HCT116 (cell line): ENCODE results near the gene ZER1. TPM values are rescaled to one million over a fixed set of nuclear protein-coding genes. Genes with fewer than 3 reads are reported as not detected.

Experiments
- ATAC-seq: fragments of 200-7000 bp; cut with Tn5 transposase; 2 replicates; pipeline ENCODE4 v1.9.1; 2020; ENCODE audit warnings: mild to moderate bottlenecking, moderate library complexity
- BruUV-seq: library from RNA; stranded (reverse); fragments of 400-500 nt; replicated peaks from 2 replicates; lab custom pipeline; 2021; lab: Mats Ljungman, UMichigan
- CTCF ChIA-PET: fragments of 300-600 bp; sonication (Branson Sonifier 250); formaldehyde crosslinking; loops from one replicate; lab custom pipeline; 2021; ENCODE audit warnings: antibody characterized with exemption; lab: Charles Lee
- POLR2A ChIA-PET: fragments of 300-600, 350-600 bp; sonication (Branson Sonifier 250); formaldehyde crosslinking; loops from one replicate; lab custom pipeline; 2021; ENCODE audit warnings: antibody characterized with exemption; lab: Charles Lee
- RAD21 ChIA-PET, 2 experiments: fragments of 300-600 bp; sonication (Branson Sonifier 250); formaldehyde crosslinking; loops; one replicate each; lab custom pipeline; 2023; ENCODE audit warnings: low total read pairs in 2 of 2; ENCODE audit not compliant: uncharacterized antibody in 2 of 2, unreplicated experiment in 2 of 2, low non-redundant PET in 1 of 2; lab: Charles Lee
- DNase-seq: peaks from one replicate; pipeline ENCODE4 v3.0.0-alpha.2; 2010; ENCODE audit warnings: low read depth, low spot score
- H2AFZ ChIP-seq: fragments of 200-600 bp; shearing (Covaris generic), sonication (generic); 2 replicates; pipeline ENCODE4 v1.6.1; 2017; ENCODE audit warnings: low read depth, mixed run types, mixed read lengths, antibody characterized with exemption, low read length; ENCODE audit not compliant: poor library complexity, severe bottlenecking
- H3K27ac ChIP-seq: 2 replicates; pipeline ENCODE4 v1.5.1; 2012; ENCODE audit warnings: low read depth, low read length
- H3K27me3 ChIP-seq: fragments of 200-600 bp; sonication (generic); 2 replicates; pipeline ENCODE4 v1.6.1; 2016; ENCODE audit warnings: mixed run types, low read length, mixed read lengths; ENCODE audit not compliant: insufficient read depth
- H3K36me3 ChIP-seq, 2 experiments: fragments of 200-500 bp in 1 of 2; fragments of 200-600 bp in 1 of 2; sonication (Bioruptor generic) in 1 of 2; sonication (generic) in 1 of 2; 2 replicates each; pipeline versions ENCODE4 v1.5.1 to v1.6.1; 2014 to 2016; ENCODE audit warnings: low read length in 2 of 2, inconsistent platforms in 1 of 2, mixed read lengths in 1 of 2, mixed run types in 1 of 2; ENCODE audit not compliant: insufficient read depth in 2 of 2, control insufficient read depth in 1 of 2
- H3K4me1 ChIP-seq, 2 experiments: fragments of 200-600 bp in 1 of 2; sonication (generic) in 1 of 2; 2 replicates each; pipeline versions ENCODE4 v1.5.1 to v1.6.1; 2012 to 2017; ENCODE audit warnings: low read length in 2 of 2, inconsistent platforms in 1 of 2, mild to moderate bottlenecking in 1 of 2, mixed read lengths in 1 of 2, mixed run types in 1 of 2, moderate library complexity in 1 of 2; ENCODE audit not compliant: insufficient read depth in 2 of 2, control insufficient read depth in 1 of 2
- H3K4me2 ChIP-seq: fragments of 200-600 bp; sonication (generic); 2 replicates; pipeline ENCODE4 v1.6.1; 2017; ENCODE audit warnings: mixed run types, low read length, mixed read lengths
- H3K4me3 ChIP-seq, 2 experiments: fragments of 200-600 bp in 1 of 2; sonication (generic) in 1 of 2; replicated peaks in 1 of 2; 2 replicates each; pipeline ENCODE4 v1.5.1; 2011 to 2016; ENCODE audit warnings: low read length in 2 of 2, control low read depth in 1 of 2, low read depth in 1 of 2, mild to moderate bottlenecking in 1 of 2, mixed read lengths in 1 of 2, mixed run types in 1 of 2
- H3K79me2 ChIP-seq: fragments of 200-600 bp; sonication (generic); 2 replicates; pipeline ENCODE4 v1.6.1; 2017; ENCODE audit warnings: mild to moderate bottlenecking, mixed run types, low read length, moderate library complexity, mixed read lengths; ENCODE audit not compliant: insufficient read depth
- H3K9ac ChIP-seq: fragments of 200-600 bp; sonication (generic); 2 replicates; pipeline ENCODE4 v1.6.1; 2016; ENCODE audit warnings: low read length, mixed read lengths
- H3K9me2 ChIP-seq: fragments of 200-600 bp; sonication (generic), shearing (Covaris generic); 2 replicates; pipeline ENCODE4 v1.6.1; 2017; ENCODE audit warnings: mixed run types, mild to moderate bottlenecking, moderate library complexity; ENCODE audit not compliant: insufficient read depth
- H3K9me3 ChIP-seq, 2 experiments: fragments of 200-500 bp in 1 of 2; fragments of 200-600 bp in 1 of 2; sonication (Bioruptor generic) in 1 of 2; sonication (generic) in 1 of 2; 2 replicates each; pipeline ENCODE4 v1.6.1; 2014 to 2017; ENCODE audit warnings: low read length in 2 of 2, mixed read lengths in 2 of 2, inconsistent platforms in 1 of 2, low read depth in 1 of 2, mild to moderate bottlenecking in 1 of 2, mixed run types in 1 of 2, moderate library complexity in 1 of 2; ENCODE audit not compliant: control insufficient read depth in 1 of 2, insufficient read depth in 1 of 2
- H4K20me1 ChIP-seq: fragments of 200-600 bp; sonication (generic), shearing (Covaris generic); 2 replicates; pipeline ENCODE4 v1.6.1; 2017; ENCODE audit warnings: mixed run types, mild to moderate bottlenecking, moderate library complexity; ENCODE audit not compliant: insufficient read depth
- ATF3 ChIP-seq: IDR thresholded peaks from 2 replicates; pipeline ENCODE4 v1.6.1; 2012
- CBX3 ChIP-seq: IDR thresholded peaks from 2 replicates; pipeline ENCODE4 v1.6.1; 2012; ENCODE audit warnings: low read depth
- EZH2 ChIP-seq: fragments of 200-600 bp; sonication (generic); IDR thresholded peaks from 2 replicates; pipeline ENCODE4 v1.6.1; 2017; ENCODE audit warnings: antibody characterized with exemption, mixed run types
- EZH2phosphoT487 ChIP-seq: fragments of 200-600 bp; IDR thresholded peaks from 2 replicates; pipeline ENCODE4 v1.6.1; 2018; ENCODE audit warnings: antibody characterized with exemption, borderline replicate concordance
- FOSL1 ChIP-seq: IDR thresholded peaks from 2 replicates; pipeline ENCODE4 v1.6.1; 2012; ENCODE audit warnings: low read depth
- POLR2A ChIP-seq: IDR thresholded peaks from 2 replicates; pipeline ENCODE4 v1.7.0; 2011; ENCODE audit warnings: borderline replicate concordance; ENCODE audit not compliant: insufficient read depth, insufficient read length; ENCODE audit errors: extremely low read depth
- POLR2AphosphoS5 ChIP-seq: IDR thresholded peaks from 2 replicates; pipeline ENCODE4 v1.6.1; 2011; ENCODE audit warnings: mild to moderate bottlenecking, low read depth, low read length, moderate library complexity
- RAD21 ChIP-seq: IDR thresholded peaks from 2 replicates; pipeline ENCODE4 v1.6.1; 2012; ENCODE audit warnings: low read depth, mild to moderate bottlenecking
- REST ChIP-seq: IDR thresholded peaks from 2 replicates; pipeline ENCODE4 v1.6.1; 2012; ENCODE audit warnings: low read depth
- SIN3A ChIP-seq: IDR thresholded peaks from 2 replicates; pipeline ENCODE4 v1.6.1; 2012; ENCODE audit warnings: low read depth
- SP1 ChIP-seq: IDR thresholded peaks from 2 replicates; pipeline ENCODE4 v1.6.1; 2012; ENCODE audit warnings: low read depth
- SRF ChIP-seq: IDR thresholded peaks from 2 replicates; pipeline ENCODE4 v1.6.1; 2012; ENCODE audit warnings: low read depth
- TCF7L2 ChIP-seq: IDR thresholded peaks from 2 replicates; pipeline ENCODE4 v1.7.0; 2011; ENCODE audit warnings: borderline replicate concordance, inconsistent platforms; ENCODE audit not compliant: insufficient read depth, insufficient read length; ENCODE audit errors: extremely low read depth
- YY1 ChIP-seq: IDR thresholded peaks from 2 replicates; pipeline ENCODE4 v1.6.1; 2011; ENCODE audit warnings: low read length, low read depth, moderate library complexity, mild to moderate bottlenecking; ENCODE audit not compliant: insufficient replicate concordance; ENCODE audit errors: extremely low read depth
- ZFX ChIP-seq: fragments of 450-650 bp; IDR thresholded peaks from 2 replicates; pipeline ENCODE4 v1.6.1; 2017
- ZNF274 ChIP-seq: fragments of 200-500 bp; sonication (Bioruptor generic); IDR thresholded peaks from 2 replicates; pipeline ENCODE4 v1.6.1; 2014; ENCODE audit warnings: mild to moderate bottlenecking, low read depth, low read length, inconsistent platforms
- intact Hi-C: fragments of 100-400 bp; cut with micrococcal nuclease; formaldehyde crosslinking; loops from 2 replicates; pipeline ENCODE4 v1.10.0; 2022
- total RNA-seq: library from RNA; stranded (reverse); gene quantifications from one replicate; pipeline ENCODE4 v1.2.1, GENCODE V29; 2021; ENCODE audit not compliant: unreplicated experiment
- TF ChIP-seq, protein P1 (sequence below), 3 experiments: fragments of 200-600 bp in 1 of 3; sonication (generic) in 1 of 3; IDR thresholded peaks in 2 of 3; conservative IDR thresholded peaks in 1 of 3; 2 replicates each; pipeline ENCODE4 v1.5.1; 2012 to 2017; ENCODE audit warnings: low read depth in 2 of 3, low read length in 2 of 3, antibody characterized with exemption in 1 of 3, borderline replicate concordance in 1 of 3, control low read depth in 1 of 3, mild to moderate bottlenecking in 1 of 3, mixed read lengths in 1 of 3, mixed run types in 1 of 3, moderate library complexity in 1 of 3; ENCODE audit not compliant: insufficient read depth in 1 of 3
- TF ChIP-seq, protein P2 (sequence below): IDR thresholded peaks from 2 replicates; pipeline ENCODE4 v1.6.1; 2012

Gene ZER1
- total RNA-seq, 1 experiment from 2014 or later, result 18.0 TPM

DNA sequence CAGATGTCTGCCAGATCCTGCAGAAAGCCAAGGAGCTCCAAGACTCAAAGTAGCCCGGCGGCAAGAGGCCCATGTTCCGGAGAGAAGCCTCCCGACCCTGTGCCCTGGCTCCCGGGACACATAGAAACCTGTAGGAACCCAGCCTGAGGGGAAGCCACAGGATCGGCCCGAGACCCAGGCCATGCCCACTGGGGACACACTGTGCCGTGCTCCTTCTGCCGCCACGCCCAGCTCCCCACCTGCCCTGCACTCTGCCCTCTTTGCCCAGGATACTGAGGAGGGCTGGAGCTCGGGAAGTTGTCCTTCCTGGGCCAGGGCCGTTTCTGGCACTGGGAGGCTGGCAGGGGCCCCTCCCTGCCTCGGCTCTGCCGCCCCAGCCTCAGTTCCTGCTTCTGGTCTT is 36.1 kb upstream of the ZER1 start:
- intact Hi-C loops, result no loop called here
- CTCF ChIA-PET, result no interaction called here
- POLR2A ChIA-PET, result no interaction called here
- RAD21 ChIA-PET, result no interaction called here
- Histone ChIP-seq H3K9me2 (no peaks in the 10 kb centered on the region), H3K9me3 (no peaks in the 10 kb centered on the region), H3K27ac (no peak overlapping the region), H3K27me3 (no peaks in the 10 kb centered on the region), H3K79me2 (no peaks in the 10 kb centered on the region), H2AFZ (no peak overlapping the region), H3K36me3 (peaks cover 3 to 6% of the 10 kb centered on the region in 2 experiments; a peak in 3 of 4 replicates), H3K4me3 (no peak overlapping the region), H4K20me1 (no peaks in the 10 kb centered on the region), H3K9ac (no peak overlapping the region), H3K4me2 (no peak overlapping the region), H3K4me1 (no peaks in the 10 kb centered on the region)
- TF ChIP-seq SIN3A (no peak), SP1 (no peak), EZH2 (no peak), YY1 (no peak), ZFX (no peak), SRF (no peak), ATF3 (no peak), CBX3 (no peak), REST (no peak), POLR2A (no peak), ZNF274 (no peak), TCF7L2 (no peak), FOSL1 (no peak), POLR2AphosphoS5 (no peak), EZH2phosphoT487 (no peak), RAD21 (no peak)
- TF ChIP-seq, protein P1, sequence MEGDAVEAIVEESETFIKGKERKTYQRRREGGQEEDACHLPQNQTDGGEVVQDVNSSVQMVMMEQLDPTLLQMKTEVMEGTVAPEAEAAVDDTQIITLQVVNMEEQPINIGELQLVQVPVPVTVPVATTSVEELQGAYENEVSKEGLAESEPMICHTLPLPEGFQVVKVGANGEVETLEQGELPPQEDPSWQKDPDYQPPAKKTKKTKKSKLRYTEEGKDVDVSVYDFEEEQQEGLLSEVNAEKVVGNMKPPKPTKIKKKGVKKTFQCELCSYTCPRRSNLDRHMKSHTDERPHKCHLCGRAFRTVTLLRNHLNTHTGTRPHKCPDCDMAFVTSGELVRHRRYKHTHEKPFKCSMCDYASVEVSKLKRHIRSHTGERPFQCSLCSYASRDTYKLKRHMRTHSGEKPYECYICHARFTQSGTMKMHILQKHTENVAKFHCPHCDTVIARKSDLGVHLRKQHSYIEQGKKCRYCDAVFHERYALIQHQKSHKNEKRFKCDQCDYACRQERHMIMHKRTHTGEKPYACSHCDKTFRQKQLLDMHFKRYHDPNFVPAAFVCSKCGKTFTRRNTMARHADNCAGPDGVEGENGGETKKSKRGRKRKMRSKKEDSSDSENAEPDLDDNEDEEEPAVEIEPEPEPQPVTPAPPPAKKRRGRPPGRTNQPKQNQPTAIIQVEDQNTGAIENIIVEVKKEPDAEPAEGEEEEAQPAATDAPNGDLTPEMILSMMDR (IDR thresholded peaks at IDR 0.05 in 2 of 3, conservative IDR thresholded peaks at IDR 0.05 in 1 of 3; ENCODE audit: borderline replicate concordance in 1 of 3, insufficient read depth in 1 of 3, low read depth in 2 of 3, low read length in 2 of 3), result no peak
- TF ChIP-seq, protein P2, sequence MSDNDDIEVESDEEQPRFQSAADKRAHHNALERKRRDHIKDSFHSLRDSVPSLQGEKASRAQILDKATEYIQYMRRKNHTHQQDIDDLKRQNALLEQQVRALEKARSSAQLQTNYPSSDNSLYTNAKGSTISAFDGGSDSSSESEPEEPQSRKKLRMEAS, result no peak
- BruUV-seq, result no TSS peak
- ATAC-seq (no peak), DNase-seq (no peak)
